PC-3 (cell line): ENCODE data around the gene NDUFA7. TPM values are rescaled to one million over a fixed set of nuclear protein-coding genes. Genes with fewer than 3 reads are reported as not detected.

Experiments
- ATAC-seq: fragments of 200-7000 bp; cut with Tn5 transposase; 2 replicates; pipeline ENCODE4 v1.9.1; 2020; ENCODE audit warnings: mild to moderate bottlenecking, moderate library complexity
- BruUV-seq: library from RNA; stranded (reverse); fragments of 400-500 nt; replicated peaks from 2 replicates; lab custom pipeline; 2021; lab: Mats Ljungman, UMichigan
- CTCF ChIA-PET: fragments of 300-600 bp; sonication (Branson Sonifier 250); formaldehyde crosslinking; loops from one replicate; lab custom pipeline; 2022; ENCODE audit warnings: antibody characterized with exemption; lab: Charles Lee
- POLR2A ChIA-PET: fragments of 300-600 bp; sonication (Branson Sonifier 250); formaldehyde crosslinking; loops from one replicate; lab custom pipeline; 2022; ENCODE audit warnings: antibody characterized with exemption; ENCODE audit not compliant: unreplicated experiment; lab: Charles Lee
- DNase-seq: peaks from one replicate; pipeline ENCODE4 v3.0.0-alpha.2; 2015
- H2AFZ ChIP-seq: fragments of 300-600 bp; sonication (generic); 2 replicates; pipeline ENCODE4 v1.6.0; 2016; ENCODE audit warnings: antibody characterized with exemption, low read length
- H3F3A ChIP-seq: fragments of 300-600 bp; sonication (generic); one replicate; pipeline ENCODE4 v1.6.0; 2017; ENCODE audit warnings: antibody characterized with exemption, low read length, control low read depth, mild to moderate bottlenecking; ENCODE audit not compliant: unreplicated experiment
- H3K27ac ChIP-seq: fragments of 300-600 bp; sonication (generic); 2 replicates; pipeline ENCODE4 v1.5.1; 2016; ENCODE audit warnings: mild to moderate bottlenecking, low read length
- H3K27me3 ChIP-seq: fragments of 300-600 bp; sonication (generic); 2 replicates; pipeline ENCODE4 v1.6.1; 2016; ENCODE audit warnings: low read length, mixed read lengths
- H3K36me3 ChIP-seq: fragments of 300-600 bp; sonication (generic); 2 replicates; pipeline ENCODE4 v1.6.1; 2016; ENCODE audit warnings: low read depth, mixed run types, low read length, mixed read lengths
- H3K4me1 ChIP-seq: fragments of 300-600 bp; sonication (generic); 2 replicates; pipeline ENCODE4 v1.5.1; 2016; ENCODE audit warnings: low read length; ENCODE audit not compliant: insufficient read depth
- H3K4me2 ChIP-seq: fragments of 300-600 bp; sonication (generic); 2 replicates; pipeline ENCODE4 v1.6.0; 2016; ENCODE audit warnings: low read length
- H3K4me3 ChIP-seq: fragments of 300-600 bp; sonication (generic); 2 replicates; pipeline ENCODE4 v1.5.1; 2016; ENCODE audit warnings: mild to moderate bottlenecking, low read length, mixed read lengths
- H3K79me2 ChIP-seq: fragments of 300-600 bp; sonication (generic); 2 replicates; pipeline ENCODE4 v1.6.1; 2017; ENCODE audit warnings: low read length, mixed read lengths
- H3K9ac ChIP-seq: fragments of 300-600 bp; sonication (generic); 2 replicates; pipeline ENCODE4 v1.6.0; 2016; ENCODE audit warnings: mild to moderate bottlenecking, low read length
- H3K9me2 ChIP-seq: fragments of 300-600 bp; sonication (generic); replicated peaks from 2 replicates; pipeline ENCODE4 v1.6.1; 2016; ENCODE audit warnings: mixed run types, low read length, mixed read lengths
- H3K9me3 ChIP-seq: fragments of 300-600 bp; sonication (generic); 2 replicates; pipeline ENCODE4 v1.6.1; 2016; ENCODE audit warnings: low read length, mixed read lengths
- H4K20me1 ChIP-seq: fragments of 300-600 bp; sonication (generic); 2 replicates; pipeline ENCODE4 v1.6.1; 2016; ENCODE audit warnings: low read length, mixed read lengths
- EZH2 ChIP-seq: fragments of 300-600 bp; sonication (generic); IDR thresholded peaks from one replicate; pipeline ENCODE4 v1.6.1; 2017; ENCODE audit warnings: antibody characterized with exemption, mild to moderate bottlenecking, low read length; ENCODE audit not compliant: unreplicated experiment
- EZH2phosphoT487 ChIP-seq: fragments of 300-600 bp; sonication (generic); IDR thresholded peaks from 2 replicates; pipeline ENCODE4 v1.6.1; 2018; ENCODE audit warnings: mild to moderate bottlenecking, antibody characterized with exemption, low read length, borderline replicate concordance
- intact Hi-C: fragments of 100-400 bp; cut with micrococcal nuclease; formaldehyde crosslinking; loops from 2 replicates; pipeline ENCODE4 v1.9.0; 2023
- total RNA-seq: library from RNA; depleted of rRNA; stranded (reverse); fragments of >200 nt; gene quantifications from 2 replicates; pipeline ENCODE4 v1.2.3, GENCODE V29; 2014
- TF ChIP-seq, protein P1 (sequence below): fragments of 300-600 bp; sonication (generic); conservative IDR thresholded peaks from 2 replicates; pipeline ENCODE4 v1.5.1; 2017; ENCODE audit warnings: antibody characterized with exemption, low read depth, mild to moderate bottlenecking, low read length

NDUFA7 gene
- total RNA-seq, 1 experiment from 2014 or later: 144 TPM

DNA sequence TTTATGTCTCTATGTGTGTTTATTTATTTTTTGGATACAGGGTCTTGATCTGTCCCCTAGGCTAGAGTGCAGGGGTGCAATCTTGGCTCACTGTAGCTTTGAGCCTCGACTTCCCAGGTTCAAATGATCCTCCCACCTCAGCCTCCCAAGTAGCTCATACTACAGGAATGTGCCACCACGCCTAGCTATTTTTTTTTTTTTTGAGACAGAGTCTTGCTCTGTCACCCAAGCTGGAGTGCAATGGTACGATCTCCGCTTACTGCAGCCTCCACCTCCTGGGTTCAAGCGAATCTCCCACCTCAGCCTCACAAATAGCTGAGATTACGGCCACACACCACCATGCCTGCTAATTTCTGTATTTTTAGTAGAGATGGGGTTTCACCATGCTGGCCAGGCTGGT lies 37.8 kb upstream of the NDUFA7 start:
- Histone ChIP-seq H3F3A (peaks cover 4% of the 10 kb centered on the region), H4K20me1 (0 out of 2 replicates have a peak, but pooled peaks cover 5% of the 10 kb centered on the region), H3K36me3 (no peaks in the 10 kb centered on the region), H3K27ac (no peak overlapping the region), H3K4me1 (peaks cover 40% of the 10 kb centered on the region), H3K9ac (no peak overlapping the region), H3K9me3 (no peaks in the 10 kb centered on the region), H3K79me2 (no peaks in the 10 kb centered on the region), H3K4me2 (no peak overlapping the region), H3K9me2 (no peaks in the 10 kb centered on the region), H3K4me3 (no peak overlapping the region), H2AFZ (no peak overlapping the region), H3K27me3 (no peaks in the 10 kb centered on the region)
- no TSS peak for BruUV-seq
- TF ChIP-seq, protein P1, sequence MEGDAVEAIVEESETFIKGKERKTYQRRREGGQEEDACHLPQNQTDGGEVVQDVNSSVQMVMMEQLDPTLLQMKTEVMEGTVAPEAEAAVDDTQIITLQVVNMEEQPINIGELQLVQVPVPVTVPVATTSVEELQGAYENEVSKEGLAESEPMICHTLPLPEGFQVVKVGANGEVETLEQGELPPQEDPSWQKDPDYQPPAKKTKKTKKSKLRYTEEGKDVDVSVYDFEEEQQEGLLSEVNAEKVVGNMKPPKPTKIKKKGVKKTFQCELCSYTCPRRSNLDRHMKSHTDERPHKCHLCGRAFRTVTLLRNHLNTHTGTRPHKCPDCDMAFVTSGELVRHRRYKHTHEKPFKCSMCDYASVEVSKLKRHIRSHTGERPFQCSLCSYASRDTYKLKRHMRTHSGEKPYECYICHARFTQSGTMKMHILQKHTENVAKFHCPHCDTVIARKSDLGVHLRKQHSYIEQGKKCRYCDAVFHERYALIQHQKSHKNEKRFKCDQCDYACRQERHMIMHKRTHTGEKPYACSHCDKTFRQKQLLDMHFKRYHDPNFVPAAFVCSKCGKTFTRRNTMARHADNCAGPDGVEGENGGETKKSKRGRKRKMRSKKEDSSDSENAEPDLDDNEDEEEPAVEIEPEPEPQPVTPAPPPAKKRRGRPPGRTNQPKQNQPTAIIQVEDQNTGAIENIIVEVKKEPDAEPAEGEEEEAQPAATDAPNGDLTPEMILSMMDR: no peak
- TF ChIP-seq EZH2: no peak
- TF ChIP-seq EZH2phosphoT487: no peak
- ATAC-seq (no peak), DNase-seq (no peak)
- ChIA-PET POLR2A (interaction anchor here (0.5 kb wide), 1 partner anchor 1414 kb away, joined by 8 read pairs; no protein-coding TSS in a partner anchor), CTCF (no interaction called here)
- intact Hi-C loops: loop anchor here (10.0 kb wide), 1 partner anchor 226 kb away; no protein-coding TSS in a partner anchor

DNA sequence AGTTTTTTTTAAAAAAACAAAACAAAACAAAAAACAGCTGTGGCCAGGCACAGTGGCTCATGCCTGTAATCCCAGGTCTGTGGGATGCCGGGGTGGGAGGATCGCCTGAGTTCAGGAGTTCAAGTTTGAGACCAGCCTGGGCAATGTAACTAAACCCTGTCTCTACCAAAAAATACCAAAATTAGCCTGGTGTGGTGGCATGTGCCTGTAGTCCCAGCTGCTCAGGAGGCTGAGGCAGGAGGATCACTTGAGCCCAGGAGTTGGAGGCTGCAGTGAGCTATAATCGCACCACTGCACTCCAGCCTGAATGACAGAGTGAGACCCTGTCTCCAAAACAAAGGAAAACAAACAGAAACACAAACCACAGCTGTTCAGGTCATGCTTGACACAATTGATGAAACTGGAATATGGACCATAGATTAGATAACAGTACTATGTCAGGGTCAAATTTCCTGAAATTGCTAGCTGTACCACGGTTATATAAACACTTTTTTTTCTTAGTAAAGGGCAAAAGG lies 35.9 kb upstream of the NDUFA7 start:
- DNase-seq (no peak), ATAC-seq (no peak)
- TF ChIP-seq, protein P1: no peak
- TF ChIP-seq EZH2phosphoT487: no peak
- no peak for TF ChIP-seq EZH2
- H3K9ac ChIP-seq: no peak overlapping the region
- 0 out of 2 replicates have a peak, but pooled peaks cover 5% of the 10 kb centered on the region for H4K20me1 ChIP-seq
- H3K4me1 ChIP-seq: peaks cover 25% of the 10 kb centered on the region
- no peak overlapping the region for H3K4me2 ChIP-seq
- no peaks in the 10 kb centered on the region for H3K79me2 ChIP-seq
- H3K4me3 ChIP-seq: no peak overlapping the region
- no peaks in the 10 kb centered on the region for H3K36me3 ChIP-seq
- intact Hi-C loops: loop anchor here (10.0 kb wide), 1 partner anchor 228 kb away; no protein-coding TSS in a partner anchor
- H2AFZ ChIP-seq: no peak overlapping the region
- ChIA-PET POLR2A (no interaction called here), CTCF (no interaction called here)
- no peaks in the 10 kb centered on the region for H3K9me3 ChIP-seq
- H3F3A ChIP-seq: peaks cover 4% of the 10 kb centered on the region
- BruUV-seq: no TSS peak
- no peak overlapping the region for H3K27ac ChIP-seq
- H3K27me3 ChIP-seq: no peaks in the 10 kb centered on the region
- H3K9me2 ChIP-seq: no peaks in the 10 kb centered on the region
